GM18505 (cell line): ENCODE results near the gene BCOR.

Experiments used
- ATAC-seq: cut with Tn5 transposase; IDR thresholded peaks from one replicate; pipeline ENCODE4 v1.9.1; 2021; ENCODE audit not compliant: unreplicated experiment
- POLR2A ChIP-seq: IDR thresholded peaks from 4 replicates; pipeline ENCODE4 v1.6.1; 2011; ENCODE audit warnings: borderline replicate concordance; ENCODE audit not compliant: insufficient read depth, insufficient read length; ENCODE audit errors: extremely low read depth

The BCOR gene

GRCh38 chrX:40081679-40082068 lies 16.1 kb downstream of the BCOR start:
- no peak for ATAC-seq
- no peak for TF ChIP-seq POLR2A

GRCh38 chrX:40080894-40081678 lies 16.7 kb downstream of the BCOR start:
- TF ChIP-seq POLR2A = no peak
- no peak for ATAC-seq

- no peak for TF ChIP-seq POLR2A
- no peak for ATAC-seq
Observed at GRCh38 chrX:40079572-40079971, 18.2 kb downstream of the BCOR start.

DNA sequence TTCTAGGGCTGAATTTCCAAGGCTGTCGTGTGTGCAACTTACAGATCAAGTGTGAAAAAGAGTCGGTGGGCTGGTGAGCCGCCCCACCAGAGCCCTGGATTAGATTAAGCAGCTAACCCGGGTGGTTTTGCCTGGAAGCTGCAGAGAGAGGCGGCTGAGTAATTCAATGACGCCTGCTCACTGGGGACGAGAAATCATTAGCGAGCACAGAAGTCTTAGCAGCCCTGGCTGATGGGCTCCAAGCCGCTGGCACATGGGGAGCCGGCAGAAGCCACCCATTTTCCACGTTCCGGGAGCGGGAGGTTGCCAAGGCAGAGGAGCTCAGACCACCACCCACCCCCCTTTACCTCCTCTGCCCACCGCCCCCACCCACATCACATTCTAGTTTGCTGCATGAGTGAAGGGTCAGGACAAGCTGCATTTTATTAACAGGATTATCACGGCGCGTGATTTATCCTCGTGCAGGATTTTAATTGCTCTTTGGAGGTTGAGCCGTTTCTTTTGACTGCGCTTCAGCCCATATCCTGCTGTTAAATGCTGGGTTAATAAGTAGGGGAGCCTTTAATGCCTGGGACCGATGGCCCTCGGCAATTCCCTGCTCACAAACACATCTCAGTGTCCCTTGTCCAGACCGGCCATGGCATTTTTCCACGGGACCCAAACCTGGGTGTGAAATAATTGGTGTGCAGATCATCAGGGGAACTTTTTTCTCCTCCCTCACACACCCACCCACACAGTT lies 19.1 kb downstream of the BCOR start:
- ATAC-seq = no peak
- no peak for TF ChIP-seq POLR2A

DNA sequence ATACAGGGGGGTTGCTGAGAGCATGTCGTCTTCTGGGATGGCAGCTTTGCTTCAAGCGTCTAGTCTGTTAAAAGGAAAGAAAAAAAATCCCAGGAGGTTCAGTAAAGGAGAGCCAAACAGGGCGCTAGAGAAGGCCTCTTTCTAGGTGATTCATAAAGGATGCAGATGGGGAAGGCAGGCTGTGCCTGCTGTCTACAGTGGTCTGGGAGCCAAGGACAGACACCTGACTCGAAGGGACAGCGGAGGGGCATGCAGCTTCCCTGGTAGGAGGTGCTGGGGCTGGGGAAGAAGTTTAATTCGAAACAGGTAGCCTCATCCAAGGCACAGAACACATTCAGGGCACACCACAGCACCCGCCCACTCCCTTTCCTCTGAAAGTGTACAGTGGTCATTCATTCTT lies 19.9 kb downstream of the BCOR start:
- ATAC-seq = no peak
- TF ChIP-seq POLR2A = no peak

DNA sequence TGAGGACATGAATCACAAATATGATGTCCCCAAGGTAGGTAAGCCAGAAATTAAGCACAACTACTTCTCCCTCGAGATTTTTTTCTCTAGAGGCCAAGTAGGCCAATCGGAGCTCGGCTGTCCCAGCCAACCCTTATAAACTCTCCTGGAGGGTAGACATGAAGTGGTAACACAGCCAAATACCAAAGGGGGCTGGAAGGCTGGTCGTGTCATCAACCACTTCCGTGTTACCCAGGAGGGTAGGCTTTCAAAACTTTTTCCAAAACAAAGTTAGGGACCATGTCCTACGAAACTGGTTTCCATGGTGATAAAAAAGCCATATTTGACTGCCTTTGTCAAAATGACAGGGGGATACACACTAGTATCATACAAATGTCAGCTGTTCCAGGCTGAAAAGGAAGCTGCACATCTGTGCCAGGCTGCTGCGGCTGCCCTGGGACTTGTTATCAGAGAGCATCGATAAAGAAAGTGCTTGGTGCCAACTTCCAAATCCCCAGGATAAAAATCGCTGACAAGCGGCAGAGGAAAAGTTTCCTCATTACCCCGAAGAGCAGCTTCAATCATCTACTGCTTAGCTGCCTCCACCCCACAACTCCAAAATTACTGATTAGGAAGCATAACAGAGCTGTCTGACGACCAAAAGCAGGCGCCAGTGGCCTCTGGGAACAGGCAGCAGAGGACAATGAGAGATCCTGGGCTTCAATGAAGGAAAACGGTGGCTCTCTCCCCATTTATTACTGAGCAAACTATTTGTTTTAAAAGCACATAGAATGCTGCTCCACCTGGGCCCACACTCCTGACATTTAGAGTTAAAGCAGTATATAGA lies 20.8 kb downstream of the BCOR start:
- no peak for ATAC-seq

GRCh38 chrX:40074959-40075332 lies 22.8 kb downstream of the BCOR start:
- no peak for TF ChIP-seq POLR2A
- no peak for ATAC-seq

More for the DNA sequence above, 20.8 kb downstream of the BCOR start:
- no peak for TF ChIP-seq POLR2A

- ATAC-seq = no peak
- no peak for TF ChIP-seq POLR2A
Observed at GRCh38 chrX:40074080-40074958, 23.4 kb downstream of the BCOR start.

GRCh38 chrX:40073439-40074054 lies 24.2 kb downstream of the BCOR start:
- ATAC-seq = no peak
- TF ChIP-seq POLR2A = no peak

DNA sequence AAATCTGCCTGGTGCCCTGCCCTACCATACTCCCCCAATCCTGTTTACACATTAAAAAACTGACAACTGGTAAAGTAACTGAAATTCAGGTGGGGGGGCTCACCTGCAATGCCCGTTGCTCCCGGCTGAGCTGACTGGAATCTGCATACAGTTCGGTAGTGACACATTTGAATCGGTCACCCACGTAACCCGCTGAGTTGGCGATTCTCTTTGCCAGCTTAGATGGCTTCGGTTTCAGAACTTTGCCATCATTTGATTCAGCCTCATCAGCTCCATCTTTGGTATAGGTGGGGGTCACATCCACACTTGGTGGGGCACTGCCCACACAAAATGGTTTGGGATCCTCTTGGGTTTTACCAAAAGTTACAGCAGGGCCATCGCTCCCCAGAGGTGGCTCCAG lies 25.5 kb downstream of the BCOR start:
- TF ChIP-seq POLR2A = no peak
- ATAC-seq = no peak

- ATAC-seq = no peak
- TF ChIP-seq POLR2A = no peak
Observed at GRCh38 chrX:40068048-40068447, 29.7 kb downstream of the BCOR start.

DNA sequence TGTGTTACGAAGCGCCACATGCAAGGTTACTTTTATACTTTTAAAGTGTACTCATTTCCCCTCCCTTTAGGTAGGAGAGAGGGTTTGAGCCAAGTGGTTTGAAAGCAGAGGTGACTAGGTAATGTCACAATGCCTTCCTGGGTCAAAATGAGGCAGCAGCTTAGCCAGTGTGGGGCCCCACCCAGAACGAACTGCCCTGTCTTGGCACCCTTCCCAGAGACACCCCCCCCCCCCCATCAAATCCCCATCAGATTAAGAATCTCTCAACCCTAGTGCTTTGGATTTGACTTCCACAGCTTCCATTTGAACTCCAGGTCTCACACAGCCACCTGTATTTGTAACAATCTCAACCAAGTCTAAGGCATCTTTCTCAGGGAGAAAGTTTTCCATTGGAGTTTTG lies 31.1 kb downstream of the BCOR start:
- TF ChIP-seq POLR2A = no peak
- no peak for ATAC-seq

- no peak for TF ChIP-seq POLR2A
- ATAC-seq = no peak
Observed at GRCh38 chrX:40065296-40066046, 32.3 kb downstream of the BCOR start.
